H1 (cell line): Measurements from ENCODE around the gene GPR65. TPM values are rescaled to one million over a fixed set of nuclear protein-coding genes. Genes with fewer than 3 reads are reported as not detected.

Experiments
- EGR1 ChIP-seq: IDR thresholded peaks from 2 replicates; pipeline ENCODE4 v1.6.1; 2011; ENCODE audit warnings: low read depth, low read length, borderline replicate concordance
- NANOG ChIP-seq: IDR thresholded peaks from 2 replicates; pipeline ENCODE4 v1.6.1; 2011; ENCODE audit warnings: low read length, low read depth, mild to moderate bottlenecking, inconsistent platforms; ENCODE audit not compliant: insufficient read depth, poor library complexity, severe bottlenecking
- polyA plus RNA-seq, 7 experiments: library from polyadenylated mRNA; depleted of rRNA in 3 of 7; stranded (reverse) in 5 of 7; unstranded in 2 of 7; fragments of >200 nt in 5 of 7; fragments of 200-250 nt in 2 of 7; gene quantifications; 1 replicate in 5 of 7; 2 replicates in 1 of 7; 4 replicates in 1 of 7; pipeline versions ENCODE4 v1.2.1 to v1.2.3, GENCODE V29; 2011 to 2013; ENCODE audit warnings: missing spikeins in 2 of 7, mixed read lengths in 2 of 7
- total RNA-seq: library from RNA; stranded (reverse); fragmentation: NEBNext Ultra II Directional; extraction: Animal tissue kit (Norgen Biotek cat#: 25700); gene quantifications from 2 replicates; pipeline ENCODE4 v1.2.1, GENCODE V29; 2021

GPR65 gene
- total and polyA plus RNA-seq, 2 of the 8 experiments (the other 6 are each of a cell fraction or from before 2014, with no cell fraction given) = not detected

- TF ChIP-seq NANOG (no peak), EGR1 (no peak)
- TF ChIP-seq, all 59 proteins: peak for 0
Measured at GRCh38 chr14:87994974-87995373, 10.0 kb upstream of the GPR65 start (continued).
